HEK293T (cell line): ENCODE measurements around the gene ATPAF2.

Source experiments
- BHLHE40 ChIP-seq: fragments of 450-650 bp; IDR thresholded peaks from 2 replicates; pipeline ENCODE4 v1.6.1; 2016; ENCODE audit warnings: mild to moderate bottlenecking, moderate library complexity, borderline replicate concordance
- ELF4 ChIP-seq: fragments of 450-650 bp; IDR thresholded peaks from 2 replicates; pipeline ENCODE4 v1.6.1; 2017; ENCODE audit warnings: antibody characterized with exemption
- FOXA1 ChIP-seq: fragments of 450-650 bp; IDR thresholded peaks from 2 replicates; pipeline ENCODE4 v1.6.1; 2016; ENCODE audit warnings: mild to moderate bottlenecking
- FOXK2 ChIP-seq: fragments of 450-650 bp; IDR thresholded peaks from 2 replicates; pipeline ENCODE4 v1.6.1; 2016; ENCODE audit warnings: mild to moderate bottlenecking
- FOXM1 ChIP-seq: fragments of 450-650 bp; IDR thresholded peaks from 2 replicates; pipeline ENCODE4 v1.6.1; 2017; ENCODE audit warnings: mild to moderate bottlenecking, borderline replicate concordance
- SP1 ChIP-seq: fragments of 450-650 bp; IDR thresholded peaks from 2 replicates; pipeline ENCODE4 v1.6.1; 2017
- SUZ12 ChIP-seq: fragments of 450-650 bp; IDR thresholded peaks from 2 replicates; pipeline ENCODE4 v1.6.1; 2016; ENCODE audit warnings: mild to moderate bottlenecking

- no peak for TF ChIP-seq BHLHE40
- no peak for TF ChIP-seq FOXK2
- TF ChIP-seq FOXM1, result no peak
- no peak for TF ChIP-seq ELF4
- no peak for TF ChIP-seq SP1
- no peak for TF ChIP-seq FOXA1
- TF ChIP-seq SUZ12, result no peak
Measured at GRCh38 chr17:18005496-18005895, 33.5 kb downstream of the ATPAF2 start.
